IMR-90 (cell line): ENCODE measurements around the gene KLHDC9. TPM values are rescaled to one million over a fixed set of nuclear protein-coding genes. Genes with fewer than 3 reads are reported as not detected.

Experiments
- ATAC-seq: fragments of 200-7000 bp; cut with Tn5 transposase; 2 replicates; pipeline ENCODE4 v1.9.1; 2020; ENCODE audit warnings: low read depth, mild to moderate bottlenecking, moderate library complexity
- BruUV-seq: library from RNA; stranded (reverse); fragments of 400-500 nt; replicated peaks from 2 replicates; lab custom pipeline; 2021; lab: Mats Ljungman, UMichigan
- CTCF ChIA-PET: fragments of 300-600 bp; formaldehyde crosslinking; extraction: SDS; loops from one replicate; lab custom pipeline; 2021; ENCODE audit warnings: antibody characterized with exemption; lab: Yijun Ruan, JAX
- POLR2A ChIA-PET: fragments of 300-600 bp; sonication (Branson Sonifier 250); formaldehyde crosslinking; loops from one replicate; lab custom pipeline; 2022; ENCODE audit warnings: antibody characterized with exemption; ENCODE audit not compliant: unreplicated experiment; lab: Charles Lee
- DNase-seq: peaks from one replicate; pipeline ENCODE4 v3.0.0; 2013
- H2AFZ ChIP-seq: replicated peaks from 2 replicates; pipeline ENCODE3; 2013; ENCODE audit warnings: low read length, mild to moderate bottlenecking; ENCODE audit not compliant: poor library complexity
- H2AK5ac ChIP-seq: 2 replicates; pipeline ENCODE4 v1.6.1; 2013; ENCODE audit warnings: low read depth, low read length, inconsistent platforms
- H2AK9ac ChIP-seq: replicated peaks from 2 replicates; pipeline ENCODE3; 2013; ENCODE audit warnings: mild to moderate bottlenecking, low read depth, low read length, moderate library complexity; ENCODE audit not compliant: poor library complexity
- H2BK120ac ChIP-seq: 2 replicates; pipeline ENCODE4 v1.6.1; 2013; ENCODE audit warnings: low read depth, low read length, inconsistent platforms
- H2BK15ac ChIP-seq: 3 replicates; pipeline ENCODE4 v1.6.1; 2013; ENCODE audit warnings: low read depth, low read length, inconsistent platforms
- H2BK20ac ChIP-seq: 2 replicates; pipeline ENCODE4 v1.6.1; 2013; ENCODE audit warnings: low read depth, mild to moderate bottlenecking, inconsistent platforms, low read length, moderate library complexity
- H2BK5ac ChIP-seq: 2 replicates; pipeline ENCODE4 v1.6.1; 2013; ENCODE audit warnings: mild to moderate bottlenecking, low read depth, low read length, inconsistent platforms; ENCODE audit not compliant: poor library complexity, severe bottlenecking
- H3K14ac ChIP-seq: replicated peaks from 2 replicates; pipeline ENCODE4 v1.6.1; 2013; ENCODE audit warnings: low read depth, low read length, inconsistent platforms
- H3K18ac ChIP-seq: 2 replicates; pipeline ENCODE4 v1.6.1; 2013; ENCODE audit warnings: low read depth, low read length, control low read depth
- H3K23ac ChIP-seq: 2 replicates; pipeline ENCODE4 v1.6.1; 2013; ENCODE audit warnings: low read depth, low read length, inconsistent platforms
- H3K27ac ChIP-seq: 2 replicates; pipeline ENCODE4 v1.5.1; 2013; ENCODE audit warnings: mild to moderate bottlenecking, control low read depth, low read length; ENCODE audit not compliant: insufficient read depth
- H3K27me3 ChIP-seq: 2 replicates; pipeline ENCODE4 v1.6.1; 2013; ENCODE audit warnings: low read length; ENCODE audit not compliant: control insufficient read depth, insufficient read depth
- H3K36me3 ChIP-seq: 2 replicates; pipeline ENCODE4 v1.6.1; 2013; ENCODE audit warnings: low read length, mixed read lengths; ENCODE audit not compliant: control insufficient read depth, insufficient read depth
- H3K4ac ChIP-seq: 2 replicates; pipeline ENCODE4 v1.6.1; 2013; ENCODE audit warnings: low read depth, low read length, inconsistent platforms
- H3K4me1 ChIP-seq: 2 replicates; pipeline ENCODE4 v1.6.1; 2013; ENCODE audit warnings: low read length, mixed read lengths; ENCODE audit not compliant: control insufficient read depth, insufficient read depth
- H3K4me2 ChIP-seq: 2 replicates; pipeline ENCODE4 v1.6.1; 2013; ENCODE audit warnings: low read depth, mild to moderate bottlenecking, control low read depth, low read length, moderate library complexity
- H3K4me3 ChIP-seq: 2 replicates; pipeline ENCODE4 v1.5.1; 2013; ENCODE audit warnings: low read depth, mild to moderate bottlenecking, control low read depth, low read length, moderate library complexity; ENCODE audit not compliant: insufficient read depth
- H3K56ac ChIP-seq: 2 replicates; pipeline ENCODE4 v1.6.1; 2013; ENCODE audit warnings: low read length, inconsistent platforms; ENCODE audit not compliant: insufficient read depth; ENCODE audit errors: extremely low read depth
- H3K79me1 ChIP-seq, 2 experiments: 2 replicates each; pipeline ENCODE4 v1.6.1; 2013; ENCODE audit warnings: low read length in 2 of 2, inconsistent platforms in 1 of 2, low read depth in 1 of 2
- H3K9ac ChIP-seq: 2 replicates; pipeline ENCODE4 v1.6.1; 2013; ENCODE audit warnings: low read depth, low read length, control low read depth
- H3K9me1 ChIP-seq: 2 replicates; pipeline ENCODE4 v1.6.1; 2013; ENCODE audit warnings: low read length, inconsistent platforms; ENCODE audit not compliant: insufficient read depth
- H3K9me3 ChIP-seq: 2 replicates; pipeline ENCODE4 v1.6.1; 2013; ENCODE audit warnings: low read length; ENCODE audit not compliant: control insufficient read depth, insufficient read depth
- H4K20me1 ChIP-seq: 2 replicates; pipeline ENCODE4 v1.6.1; 2013; ENCODE audit warnings: low read length, inconsistent platforms; ENCODE audit not compliant: insufficient read depth
- H4K5ac ChIP-seq: 2 replicates; pipeline ENCODE4 v1.6.1; 2013; ENCODE audit warnings: mild to moderate bottlenecking, low read depth, low read length, control low read depth
- H4K8ac ChIP-seq, 2 experiments: 2 replicates each; pipeline ENCODE4 v1.6.1; 2013; ENCODE audit warnings: low read depth in 2 of 2, low read length in 2 of 2, control low read depth in 1 of 2, inconsistent platforms in 1 of 2
- H4K91ac ChIP-seq: 2 replicates; pipeline ENCODE4 v1.6.1; 2013; ENCODE audit warnings: low read depth, low read length, inconsistent platforms; ENCODE audit not compliant: insufficient read depth
- BHLHE40 ChIP-seq: fragments of 150-350 bp; IDR thresholded peaks from 2 replicates; pipeline ENCODE4 v1.6.1; 2016; ENCODE audit warnings: mild to moderate bottlenecking, low read depth, low read length
- CEBPB ChIP-seq: IDR thresholded peaks from 2 replicates; pipeline ENCODE4 v1.6.1; 2012; ENCODE audit warnings: low read depth, low read length, improper control_type of control experiment
- CHD1 ChIP-seq: IDR thresholded peaks from 2 replicates; pipeline ENCODE4 v1.6.1; 2012; ENCODE audit warnings: low read depth, low read length, improper control_type of control experiment
- CTCF ChIP-seq: conservative IDR thresholded peaks from 2 replicates; pipeline ENCODE4 v1.5.1; 2012; ENCODE audit warnings: mild to moderate bottlenecking, low read depth, low read length, improper control_type of control experiment
- ELK1 ChIP-seq: fragments of 150-350 bp; IDR thresholded peaks from 2 replicates; pipeline ENCODE4 v1.6.1; 2016; ENCODE audit warnings: low read depth, mild to moderate bottlenecking, low read length, moderate library complexity, borderline replicate concordance
- FOS ChIP-seq: fragments of 150-350 bp; IDR thresholded peaks from 2 replicates; pipeline ENCODE4 v1.6.1; 2016; ENCODE audit warnings: low read depth, low read length
- MAFK ChIP-seq: IDR thresholded peaks from 2 replicates; pipeline ENCODE4 v1.6.1; 2012; ENCODE audit warnings: low read depth, low read length, improper control_type of control experiment
- MAZ ChIP-seq: IDR thresholded peaks from 2 replicates; pipeline ENCODE4 v1.6.1; 2012; ENCODE audit warnings: low read depth, mild to moderate bottlenecking, low read length, improper control_type of control experiment, moderate library complexity, borderline replicate concordance
- NFE2L2 ChIP-seq: fragments of 150-350 bp; IDR thresholded peaks from 2 replicates; pipeline ENCODE4 v1.6.1; 2016; ENCODE audit warnings: low read depth, mild to moderate bottlenecking, low read length
- POLR2A ChIP-seq: IDR thresholded peaks from 2 replicates; pipeline ENCODE4 v1.6.1; 2012; ENCODE audit warnings: mild to moderate bottlenecking, low read depth, low read length
- RAD21 ChIP-seq: IDR thresholded peaks from 2 replicates; pipeline ENCODE4 v1.6.1; 2012; ENCODE audit warnings: low read length, improper control_type of control experiment
- RCOR1 ChIP-seq: IDR thresholded peaks from 2 replicates; pipeline ENCODE4 v1.6.1; 2012; ENCODE audit warnings: mild to moderate bottlenecking, low read length, improper control_type of control experiment; ENCODE audit not compliant: insufficient replicate concordance
- RFX5 ChIP-seq: IDR thresholded peaks from 2 replicates; pipeline ENCODE4 v1.8.0; 2012; ENCODE audit warnings: low read depth, mild to moderate bottlenecking, low read length, moderate library complexity
- SMC3 ChIP-seq: fragments of 150-350 bp; IDR thresholded peaks from 2 replicates; pipeline ENCODE4 v1.6.1; 2016; ENCODE audit warnings: low read depth, mild to moderate bottlenecking, antibody characterized with exemption, low read length, moderate library complexity
- USF2 ChIP-seq: fragments of 150-350 bp; IDR thresholded peaks from 2 replicates; pipeline ENCODE4 v1.6.1; 2017; ENCODE audit warnings: mild to moderate bottlenecking, antibody characterized with exemption, low read length, low read depth
- WGBS, 2 experiments: methylation state at CpG; one replicate each; pipeline versions ENCODE4 v1.1.5 to v1.1.7; 2013; ENCODE audit warnings: missing lambda C conversion rate in 2 of 2; ENCODE audit not compliant: insufficient read length in 1 of 2; ENCODE audit errors: extremely low coverage in 2 of 2; 5-methylcytosine and 5-hydroxymethylcytosine counted together
- dilution Hi-C: fragments of 300-500 bp; cut with HindIII; formaldehyde crosslinking; loops from one replicate; pipeline ENCODE4 v1.14.3; 2018; ENCODE audit warnings: low sequenced_read_pairs; ENCODE audit not compliant: unreplicated experiment
- in situ Hi-C: fragments of 300-500 bp; cut with MboI; formaldehyde crosslinking; loops from 3 replicates; pipeline ENCODE4 v1.14.3; 2019; ENCODE audit warnings: low sequenced_read_pairs, inconsistent platforms, mixed read lengths
- intact Hi-C: fragments of 100-400 bp; cut with micrococcal nuclease; formaldehyde crosslinking; loops from 2 replicates; pipeline ENCODE4 v1.10.0; 2022
- polyA plus RNA-seq, 3 experiments: library from polyadenylated mRNA; depleted of rRNA; stranded (reverse); fragments of >200 nt; gene quantifications; 2 replicates each; pipeline ENCODE4 v1.2.3, GENCODE V29; 2012; ENCODE audit warnings: low replicate concordance in 1 of 3
- total RNA-seq: library from RNA; depleted of rRNA; stranded (reverse); fragments of >200 nt; gene quantifications from 2 replicates; pipeline ENCODE4 v1.2.3, GENCODE V29; 2012

KLHDC9 gene
- total and polyA plus RNA-seq, 2 of the 4 experiments (the other 2 are of a cell fraction) = 0.18 to 0.70 TPM

- Histone ChIP-seq H2BK15ac (no peak overlapping the region), H3K9ac (no peak overlapping the region), H3K9me3 (no peaks in the 10 kb centered on the region), H3K36me3 (no peaks in the 10 kb centered on the region), H3K4me2 (no peak overlapping the region), H4K20me1 (no peaks in the 10 kb centered on the region), H4K8ac (no peak overlapping the region), H2BK20ac (no peak overlapping the region), H3K4ac (no peak overlapping the region), H2AK5ac (no peak overlapping the region), H3K4me1 (no peaks in the 10 kb centered on the region), H4K91ac (no peak overlapping the region), H3K4me3 (no peak overlapping the region), H3K79me1 (no peaks in the 10 kb centered on the region), H3K56ac (no peak overlapping the region), H3K18ac (no peak overlapping the region), H2BK120ac (no peak overlapping the region), H3K27me3 (peaks cover 4% of the 10 kb centered on the region), H3K9me1 (no peaks in the 10 kb centered on the region), H2AFZ (no peak overlapping the region), H4K5ac (no peak overlapping the region), H2AK9ac (no peak overlapping the region), H2BK5ac (no peak overlapping the region), H3K27ac (no peak overlapping the region), H3K14ac (no peak overlapping the region), H3K23ac (no peak overlapping the region)
- CTCF ChIA-PET = no interaction called here
- dilution Hi-C loops = no loop called here
- intact Hi-C loops = no loop called here
- 60% methylated on average over 1 of the region's 3 CpGs; no CpG with 5 or more reads in 1 of the 2 experiments for WGBS, 2 experiments
- DNase-seq (no peak), ATAC-seq (no peak)
- BruUV-seq = no TSS peak
- in situ Hi-C loops = no loop called here
- TF ChIP-seq POLR2A (no peak), CTCF (no peak), MAZ (no peak), RCOR1 (no peak), CHD1 (no peak), RAD21 (no peak), NFE2L2 (no peak), RFX5 (no peak), USF2 (no peak), FOS (no peak), CEBPB (no peak), MAFK (no peak), ELK1 (no peak), BHLHE40 (no peak), SMC3 (no peak)
- POLR2A ChIA-PET = no interaction called here
Measured at GRCh38 chr1:161066694-161067093, 31.5 kb upstream of the KLHDC9 start.
